Measurements from ENCODE around the gene PVR. TPM values are rescaled to one million over a fixed set of nuclear protein-coding genes. Genes with fewer than 3 reads are reported as not detected.

PVR gene
- total and polyA plus RNA-seq, 9 of the 15 experiments (the other 6 are each of a cell fraction or from before 2014, with no cell fraction given): 0.89 to 14.5 (median 9.8) TPM

GRCh38 chr19:44657211-44657921, 13.7 kb downstream of the PVR start (continued):
- TF ChIP-seq ZBTB5 (IDR thresholded peaks at IDR 0.05) (no peak), ZBTB9 (CRISPR knock-in tag; IDR thresholded peaks at IDR 0.05) (0 out of 2 replicates have a peak, but pooled peaks have one; percentile 70), PHB (CRISPR knock-in tag; IDR thresholded peaks at IDR 0.05) (no peak), OTX1 (CRISPR knock-in tag; IDR thresholded peaks at IDR 0.05) (0 out of 2 replicates have a peak, but pooled peaks have one; percentile 49), POLR2A (conservative IDR thresholded peaks at IDR 0.05) (no peak), PKNOX1 (IDR thresholded peaks at IDR 0.05) (peak; percentile 56), FOXA1 (IDR thresholded peaks at IDR 0.05; ENCODE audit: borderline replicate concordance) (no peak), GATAD2A (IDR thresholded peaks at IDR 0.05) (no peak), SMAD4 (CRISPR knock-in tag; conservative IDR thresholded peaks at IDR 0.05) (peak; percentile 50), CC2D1A (IDR thresholded peaks at IDR 0.05) (peak; percentile 32; the same call in 1 of the 2 replicates), RAD21 (CRISPR knock-in tag; conservative IDR thresholded peaks at IDR 0.05 in 1 of 2, IDR thresholded peaks at IDR 0.05 in 1 of 2) (peak; percentile 87 to 89), TFAM (CRISPR knock-in tag; conservative IDR thresholded peaks at IDR 0.05) (no peak), ZNF384 (IDR thresholded peaks at IDR 0.05; ENCODE audit: low read depth, low read length) (peak; percentile 25; the same call in 1 of the 2 replicates), AFF1 (IDR thresholded peaks at IDR 0.05; ENCODE audit: low read depth in 1 of 2, partially characterized antibody in 2 of 2) (no peak), MBD1 (CRISPR knock-in tag; IDR thresholded peaks at IDR 0.05) (no peak), RFX7 (CRISPR knock-in tag; IDR thresholded peaks at IDR 0.05) (no peak), CTBP1 (IDR thresholded peaks at IDR 0.05; ENCODE audit: borderline replicate concordance) (0 out of 2 replicates have a peak, but pooled peaks have one; percentile 49), HDAC3 (IDR thresholded peaks at IDR 0.05; ENCODE audit: borderline replicate concordance, partially characterized antibody) (no peak)
